PC-9 (cell line): ENCODE measurements around the gene NTNG2. TPM values are rescaled to one million over a fixed set of nuclear protein-coding genes. Genes with fewer than 3 reads are reported as not detected.

Experiments
- BruUV-seq: library from RNA; stranded (reverse); fragments of 400-500 nt; replicated peaks from 2 replicates; lab custom pipeline; 2021; lab: Mats Ljungman, UMichigan
- CTCF ChIA-PET: fragments of 300-600 bp; sonication (Branson Sonifier 250); formaldehyde crosslinking; loops from one replicate; lab custom pipeline; 2022; ENCODE audit warnings: antibody characterized with exemption; lab: Charles Lee
- POLR2A ChIA-PET: fragments of 300-600 bp; sonication (Branson Sonifier 250); formaldehyde crosslinking; loops from one replicate; lab custom pipeline; 2022; ENCODE audit warnings: antibody characterized with exemption; ENCODE audit not compliant: unreplicated experiment; lab: Charles Lee
- DNase-seq, 2 experiments: peaks; one replicate each; pipeline versions ENCODE4 v3.0.0 to v3.0.0-alpha.2; 2015 to 2022; ENCODE audit warnings: mixed read lengths in 1 of 2
- H2AFZ ChIP-seq: fragments of 200-600 bp; sonication (generic); 2 replicates; pipeline ENCODE4 v1.8.1; 2017; ENCODE audit warnings: antibody characterized with exemption
- H3F3A ChIP-seq: fragments of 200-600 bp; sonication (generic); 2 replicates; pipeline ENCODE4 v1.8.1; 2017; ENCODE audit warnings: antibody characterized with exemption, mild to moderate bottlenecking, low read depth; ENCODE audit not compliant: insufficient read depth
- H3K27ac ChIP-seq: fragments of 200-600 bp; sonication (generic); 2 replicates; pipeline ENCODE4 v1.6.1; 2016; ENCODE audit warnings: mixed run types
- H3K27me3 ChIP-seq: fragments of 200-600 bp; sonication (generic); 2 replicates; pipeline ENCODE4 v1.6.1; 2016; ENCODE audit warnings: low read depth, mixed run types; ENCODE audit not compliant: insufficient read depth
- H3K36me3 ChIP-seq: fragments of 200-600 bp; sonication (generic); 2 replicates; pipeline ENCODE4 v1.6.1; 2016; ENCODE audit warnings: low read depth, mixed run types
- H3K4me1 ChIP-seq: fragments of 200-600 bp; sonication (generic); replicated peaks from 2 replicates; pipeline ENCODE4 v1.6.1; 2016; ENCODE audit warnings: mixed run types; ENCODE audit not compliant: insufficient read depth
- H3K4me2 ChIP-seq: fragments of 200-600 bp; sonication (generic); 2 replicates; pipeline ENCODE4 v1.6.1; 2017; ENCODE audit warnings: mixed run types
- H3K4me3 ChIP-seq: fragments of 200-600 bp; sonication (generic); 2 replicates; pipeline ENCODE4 v1.6.1; 2016; ENCODE audit warnings: mixed run types
- H3K79me2 ChIP-seq: fragments of 200-600 bp; sonication (generic); 2 replicates; pipeline ENCODE4 v1.6.1; 2017; ENCODE audit warnings: low read depth, mixed run types
- H3K9me2 ChIP-seq: fragments of 200-600 bp; sonication (generic); 2 replicates; pipeline ENCODE4 v1.8.1; 2017; ENCODE audit warnings: mild to moderate bottlenecking; ENCODE audit not compliant: insufficient read depth
- H3K9me3 ChIP-seq: fragments of 200-600 bp; sonication (generic); 2 replicates; pipeline ENCODE4 v1.8.1; 2016; ENCODE audit warnings: low read depth; ENCODE audit not compliant: insufficient read depth
- H4K20me1 ChIP-seq: fragments of 200-600 bp; sonication (generic); 2 replicates; pipeline ENCODE4 v1.8.1; 2017; ENCODE audit not compliant: insufficient read depth
- CTCF ChIP-seq: fragments of 200-600 bp; sonication (generic); conservative IDR thresholded peaks from 2 replicates; pipeline ENCODE4 v1.6.1; 2017; ENCODE audit warnings: mixed run types, antibody characterized with exemption, mild to moderate bottlenecking, moderate library complexity
- EZH2 ChIP-seq: fragments of 200-600 bp; sonication (generic); IDR thresholded peaks from 2 replicates; pipeline ENCODE4 v1.8.0; 2017; ENCODE audit warnings: antibody characterized with exemption, low read depth
- intact Hi-C: fragments of 100-400 bp; cut with micrococcal nuclease; formaldehyde crosslinking; loops from one replicate; pipeline ENCODE4 v1.10.0; 2022; ENCODE audit not compliant: unreplicated experiment
- total RNA-seq: library from RNA; stranded (reverse); gene quantifications from 2 replicates; pipeline ENCODE4 v1.2.3, GENCODE V29; 2021

The NTNG2 gene
- total RNA-seq, 1 experiment from 2014 or later, result not detected

- POLR2A ChIA-PET, result interaction anchor here (0.7 kb wide), 1 partner anchor 20 kb away, joined by 3 read pairs; no protein-coding TSS in a partner anchor
- Histone ChIP-seq H2AFZ (no peak overlapping the region), H3K36me3 (no peaks in the 10 kb centered on the region), H3K9me2 (no peaks in the 10 kb centered on the region), H3K4me1 (no peaks in the 10 kb centered on the region), H3F3A (no peaks in the 10 kb centered on the region), H3K9me3 (no peaks in the 10 kb centered on the region), H3K4me2 (no peak overlapping the region), H3K79me2 (no peaks in the 10 kb centered on the region), H3K4me3 (no peak overlapping the region), H3K27me3 (peaks cover 98% of the 10 kb centered on the region), H4K20me1 (no peaks in the 10 kb centered on the region), H3K27ac (no peak overlapping the region)
- CTCF ChIA-PET, result no interaction called here
- BruUV-seq, result no TSS peak
- TF ChIP-seq EZH2 (no peak), CTCF (no peak)
- intact Hi-C loops, result no loop called here
- no peak for DNase-seq
Measured at GRCh38 chr9:132183715-132184114, 21.9 kb downstream of the NTNG2 start.

- intact Hi-C loops, result no loop called here
- Histone ChIP-seq H3F3A (no peaks in the 10 kb centered on the region), H3K9me2 (no peaks in the 10 kb centered on the region), H3K4me2 (no peak overlapping the region), H3K36me3 (no peaks in the 10 kb centered on the region), H3K27ac (no peak overlapping the region), H4K20me1 (no peaks in the 10 kb centered on the region), H3K27me3 (peaks cover 98% of the 10 kb centered on the region), H3K79me2 (no peaks in the 10 kb centered on the region), H3K4me1 (no peaks in the 10 kb centered on the region), H3K4me3 (no peak overlapping the region), H2AFZ (no peak overlapping the region), H3K9me3 (no peaks in the 10 kb centered on the region)
- TF ChIP-seq CTCF, result no peak
- TF ChIP-seq EZH2, result no peak
- CTCF ChIA-PET, result no interaction called here
- BruUV-seq, result no TSS peak
- no peak for DNase-seq
- POLR2A ChIA-PET, result interaction anchor here (0.7 kb wide), 1 partner anchor 20 kb away, joined by 3 read pairs; no protein-coding TSS in a partner anchor
Measured at GRCh38 chr9:132184124-132184523, 22.3 kb downstream of the NTNG2 start.

- ChIA-PET POLR2A (no interaction called here), CTCF (interaction anchor here (0.7 kb wide), 2 partner anchors 25 to 30 kb away, joined by 11 to 18 read pairs; no protein-coding TSS in a partner anchor)
- H3K27ac ChIP-seq, result no peak overlapping the region
- H4K20me1 ChIP-seq, result no peaks in the 10 kb centered on the region
- H3K4me3 ChIP-seq, result no peak overlapping the region
- H3K4me2 ChIP-seq, result no peak overlapping the region
- no peaks in the 10 kb centered on the region for H3K9me3 ChIP-seq
- no peaks in the 10 kb centered on the region for H3K79me2 ChIP-seq
- intact Hi-C loops, result no loop called here
- no TSS peak for BruUV-seq
- no peak for TF ChIP-seq EZH2
- no peak for TF ChIP-seq CTCF
- no peak overlapping the region for H2AFZ ChIP-seq
- DNase-seq, result no peak
- no peaks in the 10 kb centered on the region for H3K4me1 ChIP-seq
- H3K9me2 ChIP-seq, result no peaks in the 10 kb centered on the region
- no peaks in the 10 kb centered on the region for H3K36me3 ChIP-seq
- no peaks in the 10 kb centered on the region for H3F3A ChIP-seq
- peaks cover 94% of the 10 kb centered on the region for H3K27me3 ChIP-seq
Measured at GRCh38 chr9:132185073-132186009, 23.5 kb downstream of the NTNG2 start.
